GM18511 (cell line): Measurements from ENCODE around the gene PARD3.
"Not testable (repeated sequence)": the region's sequence is repeated elsewhere in the genome, so short reads cannot be mapped to it uniquely, and the experiment has no call there.

Experiments used
- ATAC-seq: cut with Tn5 transposase; IDR thresholded peaks from one replicate; pipeline ENCODE4 v1.9.1; 2021; ENCODE audit warnings: mild to moderate bottlenecking, moderate library complexity; ENCODE audit not compliant: unreplicated experiment

The PARD3 gene

DNA sequence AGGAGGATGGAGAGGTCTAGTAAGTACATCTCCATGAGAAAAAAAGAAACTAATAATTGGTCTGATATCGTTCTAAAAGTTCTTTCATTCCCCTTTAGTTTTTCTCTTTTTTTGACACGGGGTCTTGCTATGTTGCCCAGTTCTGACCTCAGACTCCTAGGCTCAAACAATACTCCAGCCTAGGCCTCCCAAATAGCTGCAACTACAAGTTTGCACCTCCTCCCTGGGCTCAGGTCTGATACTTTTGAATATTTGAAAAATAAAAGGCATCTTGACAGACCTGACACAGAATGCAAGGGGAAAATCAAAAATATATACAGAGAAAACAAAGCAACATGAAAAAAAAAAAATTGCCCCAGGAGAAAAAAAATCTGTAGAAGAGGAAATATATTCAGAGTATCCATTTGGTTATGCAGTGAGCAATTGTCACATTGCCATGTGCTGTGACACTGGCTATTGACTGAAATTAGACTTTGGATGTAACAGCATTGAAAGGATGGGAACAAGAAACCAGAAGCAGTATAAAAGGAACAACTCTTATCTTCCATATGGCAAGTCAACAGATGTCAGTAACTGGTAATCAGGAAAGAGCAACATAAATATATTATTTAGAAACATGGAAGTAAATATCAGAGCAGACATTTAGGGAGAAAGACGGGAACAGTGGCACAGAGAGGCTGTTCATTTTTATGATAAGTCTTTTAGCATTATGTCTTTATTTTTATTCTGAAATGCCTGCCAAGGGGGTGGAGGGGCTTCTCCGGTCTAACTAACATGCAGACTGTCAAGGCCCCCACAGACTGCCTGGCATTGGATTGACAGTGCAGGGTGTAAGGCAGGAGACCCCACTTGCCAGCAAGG is 408.4 kb downstream of the PARD3 start:
- ATAC-seq = no peak

DNA sequence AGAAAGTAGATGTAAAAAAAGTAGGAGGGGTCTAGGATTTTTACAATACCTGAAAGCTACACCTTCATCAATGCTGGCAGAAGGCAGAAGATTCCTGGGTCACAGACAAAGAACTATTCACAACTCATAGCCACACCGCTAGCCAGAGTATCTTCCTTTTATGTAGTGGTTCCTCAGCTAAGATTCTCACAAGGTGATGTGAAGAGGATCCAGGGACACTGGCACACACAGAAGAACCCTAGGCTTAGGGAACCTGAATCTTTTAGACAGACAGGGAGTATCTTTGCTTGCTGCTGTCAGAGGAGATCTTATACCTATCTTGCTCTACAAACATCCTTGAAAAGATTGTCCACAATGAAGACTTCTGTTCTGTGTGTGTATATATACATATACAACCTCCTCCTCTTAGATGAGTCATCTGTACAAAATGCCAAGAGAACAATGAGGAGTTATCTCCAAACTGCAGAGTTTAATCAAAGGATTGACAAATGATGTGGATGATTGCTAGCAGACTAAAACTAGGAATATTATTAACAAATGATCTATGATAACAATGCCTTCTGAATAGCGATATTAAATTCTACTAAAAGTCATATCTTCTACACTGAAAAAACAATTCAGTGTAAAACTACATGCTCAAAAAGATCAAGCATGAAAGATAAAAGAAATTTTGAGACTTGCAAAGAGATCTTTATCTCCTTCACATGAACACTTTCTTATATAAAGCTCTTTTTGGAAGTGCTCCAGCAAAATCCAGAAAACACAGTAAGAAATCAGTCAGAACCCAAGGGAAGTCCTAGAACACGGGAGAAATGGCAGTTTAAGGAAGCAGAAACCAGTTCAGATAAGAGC is 409.3 kb downstream of the PARD3 start:
- ATAC-seq = no peak

DNA sequence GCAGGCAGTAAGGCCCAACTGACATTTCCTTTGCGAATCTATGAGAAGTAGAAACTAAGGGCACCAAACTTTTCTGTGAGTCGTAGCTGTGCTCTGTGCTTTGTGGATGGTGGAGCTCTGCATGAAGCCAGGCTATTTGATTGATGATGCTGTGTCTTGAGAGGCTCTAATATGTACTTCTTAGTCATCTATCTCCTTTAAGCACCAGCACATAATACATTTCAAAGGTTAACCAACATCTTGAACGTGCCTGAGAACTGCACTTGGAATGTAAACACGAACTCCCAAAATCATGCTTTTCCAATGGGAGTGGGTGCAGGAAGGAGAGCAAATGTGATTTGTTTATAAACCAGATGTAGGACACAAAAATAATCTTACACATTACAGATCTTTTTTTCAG is 411.6 kb downstream of the PARD3 start:
- no peak for ATAC-seq

DNA sequence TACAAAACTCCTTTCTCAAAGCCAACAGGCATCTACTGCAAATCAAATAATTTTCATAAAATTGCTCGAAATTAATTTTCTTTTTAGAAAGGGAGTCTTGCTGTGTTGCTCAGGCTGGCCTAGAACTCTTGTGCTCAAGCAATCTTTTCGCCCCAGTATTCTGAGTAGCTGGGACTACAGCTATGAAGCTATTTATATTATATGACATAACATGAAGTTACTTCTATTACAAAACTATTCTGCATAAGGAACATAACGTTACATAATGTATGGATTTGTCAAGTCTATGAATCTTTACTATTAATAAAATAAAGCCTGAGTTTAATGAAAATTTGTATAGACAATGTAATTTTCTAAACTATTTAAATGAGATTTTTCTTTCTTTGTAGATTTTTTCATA is 415.0 kb downstream of the PARD3 start:
- no peak for ATAC-seq

DNA sequence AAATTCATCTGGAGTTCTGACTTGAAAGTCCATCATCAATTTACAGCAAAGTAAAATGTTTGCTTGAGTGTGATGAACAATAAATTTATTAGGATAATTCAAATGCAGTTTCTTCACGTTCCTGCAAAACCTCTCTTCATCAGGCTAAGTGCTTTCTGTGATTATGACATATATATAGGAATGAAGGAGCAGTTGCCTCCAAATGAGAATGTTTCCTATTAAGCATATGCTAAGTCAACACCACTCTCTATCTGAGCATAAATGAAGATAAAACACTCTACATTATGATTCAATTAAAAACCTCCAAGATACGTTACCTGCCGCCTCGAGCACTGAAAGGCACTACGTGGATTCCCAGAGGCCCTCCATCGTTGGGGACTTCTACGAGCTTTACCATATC is 416.1 kb downstream of the PARD3 start:
- no peak for ATAC-seq

DNA sequence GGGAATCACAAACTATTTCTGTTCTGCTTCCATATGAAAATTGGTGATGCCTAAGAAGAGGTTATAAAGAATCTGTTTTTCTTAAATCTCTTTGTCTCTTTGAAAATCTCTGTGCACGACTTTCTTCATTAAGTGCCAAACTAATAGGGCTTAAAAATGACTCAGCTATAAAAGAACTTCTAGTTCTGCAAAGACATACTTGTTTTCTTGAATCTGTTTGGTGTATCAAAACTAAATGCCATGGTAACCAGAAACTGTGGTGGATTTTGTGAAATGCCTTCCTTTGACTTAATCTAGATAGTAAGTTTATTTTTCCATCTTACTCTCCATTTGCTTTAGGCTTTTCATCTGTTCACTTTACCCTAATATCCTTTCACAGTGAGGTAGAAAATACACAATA is 417.8 kb downstream of the PARD3 start:
- no peak for ATAC-seq

DNA sequence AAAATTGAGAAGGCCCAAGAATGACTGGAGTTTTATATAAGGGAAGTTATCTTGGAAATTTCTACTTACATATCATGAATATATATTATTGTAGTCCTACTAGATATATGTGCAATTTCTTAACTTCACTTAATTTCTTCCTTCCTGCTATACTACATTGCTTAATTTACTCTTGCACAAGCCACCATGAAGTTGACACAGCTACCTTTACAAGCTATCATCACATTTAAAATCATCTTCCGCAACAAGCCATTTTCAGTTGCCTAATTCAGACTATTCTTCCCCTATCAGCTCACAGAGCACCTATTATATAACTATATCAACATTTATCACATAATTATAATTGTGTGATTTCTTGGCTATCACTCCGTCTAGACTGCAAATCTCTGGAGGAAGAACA is 418.4 kb downstream of the PARD3 start:
- no peak for ATAC-seq

DNA sequence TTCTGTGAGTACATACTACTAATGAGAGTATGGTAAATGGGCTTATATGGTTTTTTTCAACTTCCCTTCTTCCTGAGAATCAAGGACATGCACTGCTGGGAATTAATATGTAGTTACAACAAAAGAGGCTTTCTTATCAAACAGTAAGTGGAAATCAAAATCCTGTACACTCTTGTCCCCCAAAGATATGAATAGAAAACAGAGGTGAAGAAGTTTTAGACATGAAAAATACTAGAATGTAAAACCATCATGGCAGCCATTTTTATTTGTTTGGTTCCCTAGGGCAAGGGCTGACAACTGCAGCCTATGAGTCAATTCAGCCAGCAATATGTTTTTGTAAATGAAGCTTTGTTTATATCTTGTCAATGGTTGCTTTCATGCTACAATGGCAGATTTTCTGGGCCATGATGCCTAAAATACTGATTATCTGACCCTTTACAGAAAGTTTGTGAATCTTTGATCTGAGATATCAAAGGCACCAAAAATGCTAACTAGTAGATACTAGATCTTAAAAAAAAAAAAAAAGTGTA is 422.4 kb downstream of the PARD3 start:
- ATAC-seq = no peak

DNA sequence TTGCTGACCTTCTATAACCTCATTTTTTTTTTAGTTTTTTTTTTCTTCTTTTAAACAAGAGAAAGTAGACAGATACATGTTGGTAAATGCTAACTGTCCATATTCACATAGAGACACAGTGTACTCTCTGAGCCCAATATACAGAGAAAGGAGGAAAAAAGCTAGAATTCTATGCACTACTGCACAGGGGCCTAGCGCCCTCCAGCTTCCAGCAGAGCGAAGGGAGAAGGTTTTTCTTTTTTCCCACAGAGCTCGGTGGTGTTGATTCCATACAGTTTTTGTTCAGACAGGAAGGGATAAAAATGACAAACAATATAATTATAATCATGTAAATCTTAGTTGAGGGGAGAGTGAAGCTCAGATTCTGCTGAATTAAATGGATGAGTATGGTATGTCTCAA is 423.9 kb downstream of the PARD3 start:
- not testable (repeated sequence) for ATAC-seq

DNA sequence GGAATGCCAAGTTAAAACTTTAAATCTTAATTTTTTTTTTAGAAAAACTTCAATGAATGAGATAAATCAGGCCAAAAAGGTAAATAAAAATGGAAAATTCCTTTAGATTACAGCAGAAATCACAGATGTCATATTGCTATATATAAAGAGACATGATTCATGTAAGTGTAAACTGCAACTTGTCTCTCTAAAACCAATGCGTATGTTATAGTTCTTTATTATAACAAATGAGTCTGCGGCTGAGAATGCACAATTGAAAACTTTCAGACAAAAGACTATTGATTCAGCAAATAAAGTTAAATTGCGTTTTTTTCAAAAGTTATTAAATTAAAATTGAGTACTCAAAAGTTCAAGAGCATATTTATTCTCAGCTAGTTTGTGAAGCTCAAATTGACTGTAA is 425.3 kb downstream of the PARD3 start:
- ATAC-seq = no peak

DNA sequence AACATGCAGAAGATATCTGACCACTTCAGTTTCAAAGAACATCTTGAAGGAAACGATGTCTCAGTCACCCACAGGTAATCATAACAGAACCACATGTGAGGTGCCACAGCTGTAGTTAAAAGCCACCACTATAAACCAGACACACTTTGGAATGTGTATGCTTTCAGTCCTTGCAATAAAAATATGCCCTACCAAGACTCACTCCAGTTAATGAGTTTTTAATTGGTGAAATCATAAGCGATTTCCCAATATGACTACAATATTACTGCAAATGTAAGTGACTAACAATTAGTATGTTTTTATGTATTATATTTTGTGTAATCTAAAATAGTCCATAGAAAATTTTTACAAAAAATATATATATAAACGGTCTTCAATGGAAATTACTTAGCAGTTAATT is 428.2 kb downstream of the PARD3 start:
- no peak for ATAC-seq

DNA sequence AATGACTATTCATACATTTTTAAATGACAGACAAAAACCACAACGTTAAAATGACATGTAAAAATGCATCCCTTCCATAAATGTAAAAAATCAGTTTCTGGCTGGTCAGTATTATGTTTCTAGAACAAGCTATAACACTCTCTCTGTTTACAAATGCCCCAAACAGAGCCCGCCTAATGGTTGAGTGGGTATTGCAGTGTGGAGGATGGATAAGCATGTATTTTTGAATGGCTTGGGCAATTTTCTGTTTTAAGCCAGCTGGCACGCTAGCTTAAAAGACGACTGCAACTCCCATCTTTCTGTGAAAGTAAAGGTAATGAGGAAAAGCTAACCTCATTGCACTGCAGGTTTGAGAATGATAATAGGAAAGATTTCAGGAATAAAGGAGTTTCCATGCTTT is 430.7 kb downstream of the PARD3 start:
- ATAC-seq = no peak

DNA sequence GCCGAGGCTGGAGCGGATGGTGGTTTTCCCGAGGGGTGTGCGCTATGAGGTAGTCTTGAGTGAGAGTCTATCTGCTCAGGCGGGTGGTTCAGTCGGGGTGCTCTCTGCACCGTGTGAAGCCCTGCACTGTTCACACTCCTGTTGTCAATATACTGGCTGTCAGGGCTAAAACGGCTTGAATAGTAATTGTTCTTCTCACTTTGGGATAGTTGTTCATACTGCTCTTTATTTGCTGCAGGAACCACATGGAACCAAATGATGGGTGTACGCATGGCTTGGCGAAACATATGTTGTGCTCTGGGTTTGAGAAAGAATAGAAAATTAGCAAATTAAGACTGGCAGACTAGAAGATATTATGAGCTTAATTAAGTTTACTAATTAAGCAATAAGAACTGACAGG is 432.5 kb downstream of the PARD3 start:
- no peak for ATAC-seq

DNA sequence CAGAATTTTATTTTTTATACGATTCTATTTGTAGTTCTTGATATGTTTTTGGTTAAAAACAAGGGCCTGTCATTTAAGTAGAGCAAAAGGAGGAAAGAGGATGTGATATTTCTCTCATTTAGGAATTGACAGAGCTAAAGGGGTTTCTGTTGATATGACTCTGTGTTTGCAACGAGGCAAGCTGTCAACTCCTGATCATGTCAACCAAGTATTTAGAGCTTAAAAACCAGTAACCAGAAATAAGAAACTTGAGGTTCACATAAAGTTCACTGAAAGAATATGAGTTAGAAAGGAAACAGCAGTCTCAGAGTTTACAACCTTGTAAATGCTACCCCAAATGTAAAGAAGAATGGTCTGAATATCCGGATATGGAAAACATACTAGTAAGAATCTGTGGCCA is 434.2 kb downstream of the PARD3 start:
- no peak for ATAC-seq

DNA sequence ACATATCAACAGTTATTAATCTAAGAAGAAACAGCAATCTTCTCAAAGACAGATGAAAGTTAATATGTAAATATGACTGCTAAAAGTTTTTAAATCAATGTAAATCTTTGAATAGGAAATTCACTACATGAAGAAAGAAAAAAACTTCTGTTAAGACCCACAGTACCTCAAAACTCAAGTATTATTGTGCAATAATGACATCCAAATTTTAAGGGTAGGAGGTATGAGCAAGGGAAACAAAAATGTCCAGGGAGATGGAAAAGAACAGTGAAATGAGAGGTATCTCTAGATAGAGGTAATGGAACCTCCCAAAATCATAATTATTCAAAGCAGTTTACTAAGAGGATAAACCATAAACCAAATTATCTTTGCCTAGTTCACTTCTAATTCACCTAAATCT is 436.8 kb downstream of the PARD3 start:
- ATAC-seq = no peak

DNA sequence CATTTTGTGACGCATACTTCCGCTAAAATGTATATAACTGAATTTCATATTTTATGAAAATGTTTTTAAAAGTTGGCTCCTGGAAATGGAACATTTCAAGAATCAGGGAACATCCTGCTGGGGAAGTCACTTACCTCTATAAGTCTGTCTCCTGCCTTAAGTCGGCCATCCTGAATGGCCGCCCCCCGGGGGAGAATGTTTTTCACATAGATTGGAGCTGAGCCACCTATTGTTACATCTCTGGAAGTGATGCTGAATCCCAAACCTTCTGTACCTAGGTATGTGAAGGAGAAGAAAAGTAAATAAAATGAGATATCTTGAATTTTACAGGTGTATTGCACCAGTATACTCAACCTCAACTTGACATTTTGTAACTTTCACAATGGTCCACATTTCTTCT is 437.3 kb downstream of the PARD3 start:
- ATAC-seq = no peak

DNA sequence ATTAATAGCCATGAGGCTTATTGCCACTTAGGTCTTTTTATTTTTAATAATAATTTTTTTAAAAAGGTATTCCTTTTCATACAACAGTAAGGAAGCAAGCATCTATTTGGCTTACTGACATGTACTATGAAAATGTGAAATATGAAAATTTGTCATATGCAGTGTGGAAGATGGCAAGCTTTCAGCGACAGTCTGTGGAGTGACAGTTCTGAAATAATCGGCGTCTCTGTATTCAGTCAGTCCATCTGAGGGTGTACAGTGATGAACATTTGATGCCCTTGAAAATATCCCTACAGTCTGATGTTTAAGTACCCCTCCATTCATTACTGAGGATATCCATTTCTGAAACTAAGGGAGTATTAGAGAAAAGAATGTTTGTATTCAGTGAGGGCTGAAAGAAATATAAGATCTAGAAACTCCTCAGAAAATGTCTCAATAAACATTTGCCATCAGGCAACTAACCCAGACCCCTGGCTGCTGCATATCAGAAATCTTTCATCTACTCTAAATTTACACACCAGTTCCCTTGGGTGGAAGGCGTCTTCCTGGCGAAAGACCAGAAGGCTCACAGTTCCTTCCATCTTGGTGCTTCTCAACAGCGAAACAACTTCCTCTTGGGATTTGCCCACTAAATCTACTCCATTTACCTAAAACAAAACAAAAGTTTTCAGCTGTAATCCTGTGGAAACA is 440.6 kb downstream of the PARD3 start:
- peak; percentile 16 for ATAC-seq

DNA sequence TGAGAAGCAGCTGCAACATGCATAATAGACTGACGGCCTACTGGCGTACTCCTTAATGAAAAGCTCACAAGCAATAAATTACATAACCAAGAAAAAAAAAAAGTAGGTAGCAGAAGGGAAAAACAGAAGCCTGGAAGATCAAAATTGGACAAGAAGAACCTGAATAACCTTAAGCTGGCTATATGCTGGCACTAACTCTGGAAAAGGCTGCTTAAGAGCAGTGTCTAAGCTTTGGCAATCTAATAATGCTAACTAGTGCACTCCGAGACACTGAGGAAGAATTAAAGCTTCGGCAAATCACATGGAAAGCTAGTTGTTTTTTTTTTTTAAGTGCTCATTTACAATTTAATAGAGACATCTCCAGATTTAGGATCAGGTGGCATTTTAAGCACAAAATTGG is 441.9 kb downstream of the PARD3 start:
- ATAC-seq = no peak

DNA sequence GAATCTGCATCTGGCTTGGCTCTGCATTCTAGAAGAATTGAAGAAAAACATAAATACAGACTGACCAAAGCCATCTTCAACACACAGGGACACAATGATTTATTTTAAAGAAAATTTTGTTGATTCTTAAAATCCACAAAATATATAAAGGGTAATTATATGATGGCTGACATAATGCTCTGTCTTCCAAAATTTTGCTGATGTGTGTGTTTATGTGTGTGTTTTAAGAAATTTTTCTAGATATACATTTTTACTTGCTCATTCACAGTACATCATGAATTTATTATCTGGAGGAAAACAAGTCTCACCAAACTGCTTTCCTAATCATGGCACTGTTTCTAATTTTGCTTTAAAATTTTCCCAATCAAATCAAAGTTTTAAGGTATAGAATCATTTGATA is 442.6 kb downstream of the PARD3 start:
- no peak for ATAC-seq

DNA sequence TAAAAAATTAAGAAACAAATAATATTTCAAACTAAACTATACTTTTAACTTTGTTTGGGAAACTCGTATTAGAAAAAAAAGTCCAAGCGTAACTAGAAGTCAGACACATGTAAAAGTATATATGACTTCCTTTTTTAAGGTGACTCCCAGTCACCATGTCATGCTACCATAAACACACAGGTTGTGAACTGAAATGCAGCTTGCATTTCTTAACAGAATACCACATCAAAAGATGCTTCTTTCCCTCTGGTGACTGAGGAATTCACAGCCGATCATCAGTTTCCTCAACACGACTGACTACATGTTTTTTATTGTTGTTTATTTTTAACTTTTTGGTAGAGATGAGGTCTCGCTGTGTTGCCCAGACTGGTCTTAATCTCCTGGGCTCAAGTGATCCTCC is 445.0 kb downstream of the PARD3 start:
- no peak for ATAC-seq

DNA sequence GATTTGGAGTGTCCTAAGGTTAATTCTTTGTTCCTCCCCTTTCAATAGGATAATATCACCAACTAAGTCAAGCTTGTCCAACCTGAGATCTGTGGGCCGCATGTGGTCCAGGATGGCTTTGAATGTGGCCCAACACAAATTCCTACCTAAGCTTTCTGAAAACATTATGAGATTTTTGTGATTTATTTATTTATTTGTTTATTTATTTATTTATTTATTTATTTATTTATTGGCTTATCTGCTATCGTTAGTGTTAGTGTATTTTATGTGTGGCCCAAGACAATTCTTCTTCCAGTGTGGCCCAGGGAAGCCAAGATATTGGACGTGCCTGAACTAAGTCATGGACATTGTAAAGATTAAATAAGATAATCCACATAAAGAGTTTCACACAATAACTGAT is 446.0 kb downstream of the PARD3 start:
- no peak for ATAC-seq
